GM19467 (cell line): ENCODE data around the gene LCN9.

Experiments used
- ATAC-seq: cut with Tn5 transposase; IDR thresholded peaks from one replicate; pipeline ENCODE4 v1.9.1; 2021; ENCODE audit warnings: mild to moderate bottlenecking, moderate library complexity; ENCODE audit not compliant: unreplicated experiment

LCN9 gene

GRCh38 chr9:135716045-135716444, 52.9 kb downstream of the LCN9 start:
- ATAC-seq = no peak
